Testis (tissue), 2 donors: ENCODE measurements around the gene FIGNL1.

ENCODE experiments used
- CTCF ChIP-seq, 3 experiments: fragments of 450-650 bp in 2 of 3; fragments of 200-600 bp in 1 of 3; sonication (generic) in 1 of 3; IDR thresholded peaks; one replicate each; pipeline ENCODE4 v1.5.1; 2016 to 2019; ENCODE audit warnings: antibody characterized with exemption in 3 of 3, mild to moderate bottlenecking in 2 of 3, moderate library complexity in 1 of 3
- POLR2A ChIP-seq: fragments of 450-650 bp; IDR thresholded peaks from one replicate; pipeline ENCODE4 v1.6.1; 2017; ENCODE audit warnings: antibody characterized with exemption, mild to moderate bottlenecking, moderate library complexity

- TF ChIP-seq CTCF (IDR thresholded peaks at IDR 0.05) (no peak), POLR2A (no peak)
Observed at GRCh38 chr7:50421043-50421442, 29.1 kb downstream of the FIGNL1 start.
